ENCODE measurements around the gene SH3RF3.

- TF ChIP-seq ESRRG (CRISPR knock-in tag; IDR thresholded peaks at IDR 0.05) (no peak), CSRNP3 (CRISPR knock-in tag; IDR thresholded peaks at IDR 0.05) (no peak), ZFP3 (CRISPR knock-in tag; IDR thresholded peaks at IDR 0.05) (no peak), BACH2 (CRISPR knock-in tag; IDR thresholded peaks at IDR 0.05; ENCODE audit: borderline replicate concordance) (no peak), TOX (CRISPR knock-in tag; IDR thresholded peaks at IDR 0.05; ENCODE audit: borderline replicate concordance) (no peak), CSDC2 (CRISPR knock-in tag; IDR thresholded peaks at IDR 0.05) (no peak), PATZ1 (CRISPR knock-in tag; IDR thresholded peaks at IDR 0.05; ENCODE audit: borderline replicate concordance) (no peak), ISL1 (CRISPR knock-in tag; IDR thresholded peaks at IDR 0.05) (no peak), TCF4 (CRISPR knock-in tag; IDR thresholded peaks at IDR 0.05; ENCODE audit: borderline replicate concordance) (no peak), OSR1 (CRISPR knock-in tag; IDR thresholded peaks at IDR 0.05) (no peak), ZNF70 (CRISPR knock-in tag; IDR thresholded peaks at IDR 0.05) (no peak), ZNF8 (CRISPR knock-in tag; IDR thresholded peaks at IDR 0.05) (no peak)
Observed at GRCh38 chr2:109124982-109125592, 3.9 kb upstream of the SH3RF3 start.

Measured in SK-N-SH treated with all-trans-retinoic acid at 6 μM for 48 hours (cell line).